Measurements from ENCODE around the gene REG1A.

The REG1A gene, protein sequence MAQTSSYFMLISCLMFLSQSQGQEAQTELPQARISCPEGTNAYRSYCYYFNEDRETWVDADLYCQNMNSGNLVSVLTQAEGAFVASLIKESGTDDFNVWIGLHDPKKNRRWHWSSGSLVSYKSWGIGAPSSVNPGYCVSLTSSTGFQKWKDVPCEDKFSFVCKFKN

DNA sequence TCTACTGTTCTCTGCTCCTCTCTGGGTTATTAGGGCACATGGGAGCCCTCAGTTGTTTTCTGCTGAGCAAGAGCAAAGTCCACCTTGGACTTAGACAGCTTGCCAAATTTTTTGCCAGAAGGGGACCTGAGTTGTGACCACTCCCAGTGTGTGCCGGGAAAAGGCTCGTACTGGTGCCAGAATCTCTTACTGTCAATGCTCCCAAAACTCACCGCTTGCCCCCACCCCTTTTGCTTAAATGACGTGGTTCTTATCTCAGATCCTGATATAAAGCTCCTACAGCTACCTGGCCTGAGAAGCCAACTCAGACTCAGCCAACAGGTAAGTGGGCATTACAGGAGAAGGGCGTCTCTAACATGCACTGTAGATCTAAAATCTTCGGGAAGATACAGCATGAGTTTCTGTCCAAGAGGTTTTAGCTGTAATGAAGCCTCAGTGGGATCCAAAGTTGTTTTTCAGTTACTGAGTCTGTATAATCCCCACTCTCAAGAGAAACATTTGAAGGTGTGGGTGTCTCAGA, at the start of gene REG1A:
TSS of gene REG1A (plus strand) at position 295 of the 520 bp plus-strand sequence. CDS start 374 bp downstream, outside the sequence.
- TF ChIP-seq, protein P1, sequence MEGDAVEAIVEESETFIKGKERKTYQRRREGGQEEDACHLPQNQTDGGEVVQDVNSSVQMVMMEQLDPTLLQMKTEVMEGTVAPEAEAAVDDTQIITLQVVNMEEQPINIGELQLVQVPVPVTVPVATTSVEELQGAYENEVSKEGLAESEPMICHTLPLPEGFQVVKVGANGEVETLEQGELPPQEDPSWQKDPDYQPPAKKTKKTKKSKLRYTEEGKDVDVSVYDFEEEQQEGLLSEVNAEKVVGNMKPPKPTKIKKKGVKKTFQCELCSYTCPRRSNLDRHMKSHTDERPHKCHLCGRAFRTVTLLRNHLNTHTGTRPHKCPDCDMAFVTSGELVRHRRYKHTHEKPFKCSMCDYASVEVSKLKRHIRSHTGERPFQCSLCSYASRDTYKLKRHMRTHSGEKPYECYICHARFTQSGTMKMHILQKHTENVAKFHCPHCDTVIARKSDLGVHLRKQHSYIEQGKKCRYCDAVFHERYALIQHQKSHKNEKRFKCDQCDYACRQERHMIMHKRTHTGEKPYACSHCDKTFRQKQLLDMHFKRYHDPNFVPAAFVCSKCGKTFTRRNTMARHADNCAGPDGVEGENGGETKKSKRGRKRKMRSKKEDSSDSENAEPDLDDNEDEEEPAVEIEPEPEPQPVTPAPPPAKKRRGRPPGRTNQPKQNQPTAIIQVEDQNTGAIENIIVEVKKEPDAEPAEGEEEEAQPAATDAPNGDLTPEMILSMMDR (IDR thresholded peaks at IDR 0.05; ENCODE audit: low read depth, low read length): no peak
- no peak within 1 kb of the TSS for H3K4me3 ChIP-seq (ENCODE audit: low read depth, low read length)

DNA sequence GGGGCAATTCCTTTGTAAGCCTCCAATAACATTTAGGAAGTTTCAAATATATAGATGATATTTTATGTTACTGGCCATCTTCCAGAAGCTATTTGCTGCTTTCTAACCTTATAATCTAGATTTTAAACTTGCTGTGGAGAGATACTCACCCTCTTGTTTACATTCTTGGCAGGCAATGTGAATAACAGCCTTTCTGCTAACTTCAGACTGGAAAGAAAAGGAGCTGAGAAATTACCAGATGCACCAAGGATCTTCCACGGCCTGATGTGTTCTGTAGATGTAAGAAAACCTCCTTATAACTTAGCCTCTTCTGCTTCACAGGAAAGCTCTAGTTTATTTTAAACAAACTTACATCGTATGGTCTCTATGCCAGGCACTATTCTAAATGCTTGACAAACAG, 49.2 kb upstream of the REG1A start:
- TF ChIP-seq, protein P1 (IDR thresholded peaks at IDR 0.05; ENCODE audit: low read depth, low read length): no peak

DNA sequence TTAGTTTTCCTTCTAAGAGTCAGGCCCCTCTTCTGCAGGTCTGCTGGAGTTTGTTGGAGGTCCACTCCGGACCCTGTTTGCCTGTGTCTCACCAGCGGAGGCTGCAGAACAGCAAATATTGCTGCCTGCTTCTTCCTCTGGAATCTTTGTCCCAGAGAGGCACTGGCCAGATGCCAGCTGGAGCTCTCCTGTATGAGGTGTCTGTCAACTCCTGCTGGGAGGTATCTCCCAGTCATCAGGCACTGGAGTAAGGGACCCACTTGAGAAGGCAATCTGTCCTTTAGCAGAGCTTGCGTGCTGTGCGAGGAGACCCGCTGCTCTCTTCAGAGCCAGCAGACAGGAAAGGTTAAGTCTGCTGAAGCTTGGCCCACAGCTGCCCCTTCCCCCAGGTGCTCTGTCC, 37.3 kb upstream of the REG1A start:
- TF ChIP-seq, protein P1 (IDR thresholded peaks at IDR 0.05; ENCODE audit: low read depth, low read length): no peak
- no peak overlapping the region for H3K4me3 ChIP-seq (ENCODE audit: low read depth, low read length)

More for the DNA sequence above, 49.2 kb upstream of the REG1A start:
- H3K4me3 ChIP-seq (ENCODE audit: low read depth, low read length): no peak overlapping the region

DNA sequence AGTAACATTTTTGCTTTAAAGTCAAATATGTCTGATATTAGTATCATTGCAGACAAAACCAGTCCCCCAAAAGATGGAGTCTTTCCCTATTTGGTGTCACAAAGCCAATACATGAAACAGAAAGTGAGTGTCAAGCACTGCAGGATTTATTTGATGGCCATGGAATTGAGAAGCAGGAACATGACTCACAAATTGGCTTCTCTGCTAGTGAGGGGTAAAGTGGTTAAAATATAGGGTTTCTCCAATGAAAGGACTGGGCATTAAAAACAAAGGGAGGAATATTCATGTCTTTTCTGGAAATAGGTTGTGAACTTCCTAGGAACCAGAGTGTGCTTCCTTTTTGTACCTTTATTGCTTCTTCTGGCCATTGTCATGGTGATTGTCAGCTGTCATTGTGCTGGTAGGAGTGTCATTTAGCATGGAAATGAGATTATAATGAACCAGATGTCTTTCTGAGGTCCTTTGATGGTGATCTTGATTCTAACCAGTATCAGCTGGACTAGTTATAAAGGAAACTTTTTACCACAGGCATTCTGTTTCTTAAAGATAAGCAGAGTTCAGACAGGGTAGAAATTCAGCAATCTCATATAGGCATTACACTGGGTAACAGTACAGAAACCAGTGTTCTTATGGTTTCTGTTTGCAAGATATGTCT, 36.6 kb upstream of the REG1A start:
- TF ChIP-seq, protein P1 (IDR thresholded peaks at IDR 0.05; ENCODE audit: low read depth, low read length): no peak
- no peak overlapping the region for H3K4me3 ChIP-seq (ENCODE audit: low read depth, low read length)

DNA sequence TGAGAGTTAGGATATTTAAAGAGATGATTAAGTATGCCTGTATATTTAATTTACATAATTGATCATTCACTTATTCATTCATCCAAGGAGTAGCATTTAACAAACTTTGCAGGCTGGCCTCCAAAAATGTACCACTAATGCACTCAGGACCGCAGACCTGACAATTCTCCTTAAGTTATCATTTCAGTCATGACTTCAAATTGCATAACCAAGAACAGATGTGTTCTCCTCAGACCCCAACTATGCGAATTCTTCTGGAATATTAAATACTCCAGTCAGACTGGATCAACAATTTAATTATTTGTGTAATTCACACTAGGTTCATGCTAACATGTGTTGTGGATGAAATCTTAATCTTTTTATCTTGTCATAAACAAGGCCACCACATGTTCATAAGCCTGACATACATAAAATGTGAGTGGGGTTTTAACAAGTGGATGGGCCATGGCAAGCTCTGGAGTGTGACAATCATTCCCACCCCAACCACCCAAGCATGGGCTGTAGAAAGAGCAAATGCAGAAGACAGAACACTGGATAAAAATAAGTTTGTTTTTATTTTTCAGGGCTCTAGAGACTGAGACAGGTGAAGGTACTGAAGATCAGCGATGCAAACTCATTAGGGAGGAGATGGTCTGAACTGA, 35.7 kb upstream of the REG1A start:
- TF ChIP-seq, protein P1 (IDR thresholded peaks at IDR 0.05; ENCODE audit: low read depth, low read length): no peak
- H3K4me3 ChIP-seq (ENCODE audit: low read depth, low read length): no peak overlapping the region

DNA sequence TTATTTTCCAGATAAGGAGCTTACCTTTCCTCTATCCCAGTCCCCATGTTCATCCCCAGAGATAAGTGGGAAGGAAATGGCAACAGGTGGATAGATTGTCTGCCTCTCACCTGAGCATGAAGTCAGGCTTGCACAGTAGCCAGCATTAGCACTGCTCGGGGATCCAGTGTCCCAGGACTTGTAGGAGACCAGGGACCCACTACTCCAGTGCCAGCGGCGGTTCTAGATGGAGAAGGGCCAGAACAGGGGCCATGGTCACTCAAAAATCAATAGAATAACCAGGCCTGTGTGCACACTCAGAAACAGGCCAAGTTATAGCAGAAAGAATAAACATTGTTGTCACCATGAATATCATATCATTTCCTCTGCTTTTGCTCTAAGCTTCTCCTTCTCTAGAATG, 34.9 kb upstream of the REG1A start:
- no peak overlapping the region for H3K4me3 ChIP-seq (ENCODE audit: low read depth, low read length)
- TF ChIP-seq, protein P1 (IDR thresholded peaks at IDR 0.05; ENCODE audit: low read depth, low read length): no peak

DNA sequence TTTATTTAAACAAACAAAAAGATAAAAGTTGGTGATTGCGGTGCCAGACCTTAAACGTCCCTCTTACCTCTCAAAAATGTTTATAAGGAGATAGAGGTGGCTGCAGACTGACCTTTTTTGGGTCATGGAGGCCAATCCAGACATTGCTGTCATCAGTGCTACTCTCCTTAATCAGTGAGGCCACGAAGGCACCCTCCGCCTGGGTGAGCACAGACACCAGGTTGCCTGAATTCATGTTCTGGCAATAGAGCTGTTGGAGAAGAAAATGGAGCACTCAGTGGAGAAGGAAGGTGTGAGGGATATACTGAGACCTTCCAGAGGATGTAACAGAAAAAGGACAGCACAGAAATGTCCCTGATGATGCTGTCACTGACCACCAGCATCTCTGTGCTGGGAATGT, 34.0 kb upstream of the REG1A start:
- TF ChIP-seq, protein P1 (IDR thresholded peaks at IDR 0.05; ENCODE audit: low read depth, low read length): no peak
- no peak overlapping the region for H3K4me3 ChIP-seq (ENCODE audit: low read depth, low read length)
